ENCODE results near the gene LRRC27.

GRCh38 chr10:132347931-132348267, 15.9 kb downstream of the LRRC27 start:
- no peak for TF ChIP-seq CTCF (IDR thresholded peaks at IDR 0.05)
- no peak for TF ChIP-seq POLR2A (IDR thresholded peaks at IDR 0.05)

Data from esophagus squamous epithelium (tissue), 4 donors.